ENCODE results near the gene SPN.
"Not testable (repeated sequence)": the region's sequence is repeated elsewhere in the genome, so short reads cannot be mapped to it uniquely, and the experiment has no call there.

The SPN gene

DNA sequence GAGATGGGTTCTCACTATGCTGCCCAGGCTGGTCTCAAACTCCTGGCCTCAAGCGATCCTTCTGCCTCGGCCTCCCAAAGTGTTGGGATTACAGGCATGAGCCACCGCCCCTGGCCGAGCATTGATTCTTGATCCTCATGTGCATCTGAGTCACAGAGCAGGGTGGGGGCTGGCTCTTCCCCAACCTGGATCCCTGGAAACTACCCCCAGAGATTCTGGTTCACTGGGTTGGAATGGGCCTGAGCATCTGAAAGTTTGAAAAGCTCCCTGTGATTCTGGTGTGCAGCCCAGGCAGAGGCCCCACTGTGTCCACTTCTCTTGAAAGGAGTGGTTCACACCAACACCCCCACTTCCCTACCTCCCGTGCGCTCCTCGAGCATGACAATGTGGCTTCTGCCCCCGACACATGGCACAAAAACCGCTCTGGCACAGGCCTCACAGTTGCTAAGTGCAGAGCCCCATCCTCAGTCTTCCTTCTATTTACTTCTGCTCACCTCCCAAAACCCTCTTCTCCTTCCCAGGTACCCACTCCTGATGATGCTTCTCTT, 20.6 kb downstream of the SPN start:
- H3K4me3 Mint-ChIP-seq: no peak overlapping the region
- no peaks in the 10 kb centered on the region for H3K36me3 Mint-ChIP-seq
- DNase-seq (ENCODE audit: low spot score in 2 of 2) (no peak), ATAC-seq (no peak)
- peak overlapping the region; percentile 16 for H3K27ac Mint-ChIP-seq
- no peaks in the 10 kb centered on the region for H3K9me3 Mint-ChIP-seq
- H3K4me1 Mint-ChIP-seq: peaks cover 20% of the 10 kb centered on the region

DNA sequence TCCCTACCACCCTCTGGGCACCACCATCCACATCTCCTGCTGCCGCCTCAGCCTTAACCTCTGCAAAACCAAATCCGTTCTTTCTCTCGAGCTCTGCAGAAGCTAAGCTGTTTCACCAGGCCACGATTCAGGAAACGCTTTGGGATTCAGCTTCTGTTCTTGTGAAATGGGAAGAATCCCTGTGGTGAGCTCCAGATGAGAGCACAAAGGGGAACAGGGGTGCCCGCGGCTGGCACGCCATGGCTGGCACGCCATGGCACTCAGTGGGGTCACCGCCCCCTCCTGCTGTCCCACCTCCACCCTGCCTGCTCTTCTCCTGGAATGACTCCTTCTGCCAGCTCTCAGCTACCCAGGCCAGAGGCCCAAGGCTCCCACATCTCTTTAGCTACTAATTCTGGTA, 21.6 kb downstream of the SPN start:
- peaks cover 13% of the 10 kb centered on the region for H3K4me1 Mint-ChIP-seq
- H3K9me3 Mint-ChIP-seq: no peaks in the 10 kb centered on the region
- ATAC-seq (no peak), DNase-seq (ENCODE audit: low spot score in 2 of 2) (no peak)
- H3K4me3 Mint-ChIP-seq: no peak overlapping the region
- no peaks in the 10 kb centered on the region for H3K36me3 Mint-ChIP-seq
- no peak overlapping the region for H3K27ac Mint-ChIP-seq

DNA sequence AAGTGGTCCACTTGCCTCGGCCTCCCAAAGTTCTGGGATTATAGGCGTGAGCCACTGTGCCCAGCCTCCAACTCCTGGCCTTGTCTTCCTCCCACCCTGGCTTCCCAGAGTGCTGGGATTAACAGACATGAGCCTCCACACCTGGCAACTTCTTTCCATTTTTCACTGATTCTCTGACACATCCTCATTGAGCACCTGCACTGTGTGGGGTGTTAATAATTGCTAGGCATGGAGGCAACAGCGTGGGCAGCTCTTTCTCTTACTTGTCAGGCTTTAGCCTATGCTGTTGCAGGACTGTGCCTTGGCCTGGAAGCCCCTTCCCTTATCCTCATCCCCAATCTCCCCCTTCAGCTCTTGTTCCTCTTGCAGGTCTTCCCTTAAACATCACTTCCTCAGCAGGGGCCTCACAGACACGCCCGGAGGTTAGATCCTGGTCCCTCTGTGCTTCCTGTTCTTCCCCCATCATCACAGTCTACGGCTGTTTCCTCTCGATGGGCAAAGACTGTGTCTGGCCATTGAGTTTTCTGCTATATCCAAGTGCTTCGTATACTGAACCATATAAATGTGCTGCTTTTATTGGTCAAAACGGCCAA, 23.8 kb downstream of the SPN start:
- DNase-seq (ENCODE audit: low spot score in 2 of 2): no peak
- Mint-ChIP-seq H3K36me3 (no peaks in the 10 kb centered on the region), H3K4me1 (peaks cover 17% of the 10 kb centered on the region), H3K27ac (peak overlapping the region; percentile 48), H3K9me3 (no peaks in the 10 kb centered on the region), H3K4me3 (no peak overlapping the region)
- ATAC-seq: no peak

DNA sequence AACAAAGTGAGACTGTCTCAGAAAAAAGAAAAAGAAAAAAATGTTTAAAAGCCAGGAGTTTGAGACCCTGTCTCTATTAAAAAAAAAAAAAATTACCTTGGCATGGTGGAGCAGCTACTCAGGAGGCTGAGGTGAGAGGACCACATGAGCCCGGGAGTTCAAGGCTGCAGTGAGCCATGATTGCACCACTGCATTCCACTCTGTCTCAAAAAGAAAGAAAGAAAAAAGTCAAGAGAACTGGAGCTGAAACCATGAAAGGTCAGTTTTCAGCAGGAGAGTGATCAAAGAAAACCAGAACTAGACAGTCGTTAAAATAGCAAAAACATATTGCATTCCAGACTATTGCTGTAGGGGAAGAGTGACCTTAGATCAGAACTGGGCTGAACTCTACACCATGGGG, 24.7 kb downstream of the SPN start:
- Mint-ChIP-seq H3K4me1 (peaks cover 18% of the 10 kb centered on the region), H3K36me3 (no peaks in the 10 kb centered on the region), H3K27ac (no peak overlapping the region), H3K4me3 (no peak overlapping the region), H3K9me3 (no peaks in the 10 kb centered on the region)
- DNase-seq (ENCODE audit: low spot score in 2 of 2): no peak
- no peak for ATAC-seq

DNA sequence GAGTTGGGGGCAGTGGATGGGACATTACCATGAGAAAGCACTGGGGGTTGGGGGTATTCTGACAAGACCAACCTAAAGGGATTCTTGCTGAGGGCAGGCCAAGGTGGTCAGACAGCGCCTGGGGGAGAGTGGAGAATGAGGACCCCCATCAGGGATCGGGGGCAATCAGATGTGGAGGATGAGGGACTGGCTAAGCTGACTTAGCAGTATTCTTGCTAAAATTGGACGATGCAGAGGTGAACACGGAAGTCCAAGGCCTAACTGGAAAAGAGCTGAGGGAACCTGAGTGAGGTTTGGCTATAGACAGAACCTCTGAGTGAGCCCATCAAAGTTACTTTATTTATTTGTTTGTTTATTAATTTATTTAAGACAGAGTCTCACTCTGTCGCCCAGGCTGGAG, 25.1 kb downstream of the SPN start:
- no peak overlapping the region for H3K27ac Mint-ChIP-seq
- DNase-seq (ENCODE audit: low spot score in 2 of 2): no peak
- ATAC-seq: no peak
- H3K4me1 Mint-ChIP-seq: peaks cover 18% of the 10 kb centered on the region
- H3K4me3 Mint-ChIP-seq: no peak overlapping the region
- H3K9me3 Mint-ChIP-seq: no peaks in the 10 kb centered on the region
- H3K36me3 Mint-ChIP-seq: no peaks in the 10 kb centered on the region

GRCh38 chr16:29689490-29690351, 26.7 kb downstream of the SPN start:
- DNase-seq (ENCODE audit: low spot score in 2 of 2); H3K36me3 Mint-ChIP-seq; ATAC-seq; H3K9me3 Mint-ChIP-seq; H3K4me3 Mint-ChIP-seq; H3K27ac Mint-ChIP-seq: not testable (repeated sequence)
- H3K4me1 Mint-ChIP-seq: peaks cover 18% of the 10 kb centered on the region

DNA sequence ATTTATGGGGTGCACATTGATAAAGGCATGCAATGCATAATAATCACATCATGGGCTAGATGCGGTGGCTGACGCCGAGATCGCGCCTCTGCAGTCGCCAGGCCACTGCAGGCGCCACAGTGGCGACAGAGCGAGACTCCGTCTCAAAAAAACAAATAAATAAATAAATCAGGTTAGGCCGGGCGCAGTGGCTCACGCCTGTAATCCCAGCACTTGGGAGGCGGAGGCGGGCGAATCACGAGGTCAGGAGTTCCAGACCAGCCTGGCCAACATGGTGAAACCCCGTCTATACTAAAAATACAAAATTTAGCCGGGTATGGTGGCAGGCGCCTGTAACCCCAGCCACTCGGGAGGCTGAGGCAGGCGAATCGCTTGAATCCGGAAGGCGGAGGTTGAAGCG, 29.6 kb downstream of the SPN start:
- not testable (repeated sequence) for DNase-seq (ENCODE audit: low spot score in 2 of 2); ATAC-seq; H3K4me3 Mint-ChIP-seq; H3K9me3 Mint-ChIP-seq; H3K36me3 Mint-ChIP-seq; H3K27ac Mint-ChIP-seq
- H3K4me1 Mint-ChIP-seq: peaks cover 11% of the 10 kb centered on the region

DNA sequence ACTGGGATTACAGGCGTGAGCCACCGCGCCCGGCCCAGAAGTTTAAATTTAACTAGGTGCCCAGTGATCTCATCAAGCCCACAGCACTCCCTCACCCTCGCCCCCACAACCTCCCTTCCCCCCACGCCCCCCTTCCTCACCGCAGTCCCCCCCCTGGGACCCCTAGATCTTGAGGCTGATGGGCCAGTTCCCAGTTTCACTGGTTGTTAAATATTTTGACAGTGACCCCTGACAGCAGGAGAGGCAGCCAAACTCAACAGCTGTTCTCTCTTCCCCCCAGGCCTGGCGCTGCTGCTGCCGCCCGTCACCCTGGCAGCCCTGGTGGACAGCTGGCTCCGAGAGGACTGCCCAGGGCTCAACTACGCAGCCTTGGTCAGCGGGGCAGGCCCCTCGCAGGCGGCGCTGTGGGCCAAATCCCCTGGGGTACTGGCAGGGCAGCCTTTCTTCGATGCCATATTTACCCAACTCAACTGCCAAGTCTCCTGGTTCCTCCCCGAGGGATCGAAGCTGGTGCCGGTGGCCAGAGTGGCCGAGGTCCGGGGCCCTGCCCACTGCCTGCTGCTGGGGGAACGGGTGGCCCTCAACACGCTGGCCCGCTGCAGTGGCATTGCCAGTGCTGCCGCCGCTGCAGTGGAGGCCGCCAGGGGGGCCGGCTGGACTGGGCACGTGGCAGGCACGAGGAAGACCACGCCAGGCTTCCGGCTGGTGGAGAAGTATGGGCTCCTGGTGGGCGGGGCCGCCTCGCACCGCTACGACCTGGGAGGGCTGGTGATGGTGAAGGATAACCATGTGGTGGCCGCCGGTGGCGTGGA, 31.5 kb downstream of the SPN start:
- Mint-ChIP-seq H3K4me1 (peaks cover 6% of the 10 kb centered on the region), H3K27ac (no peak overlapping the region), H3K4me3 (no peak overlapping the region), H3K9me3 (no peaks in the 10 kb centered on the region), H3K36me3 (no peaks in the 10 kb centered on the region)
- no peak for ATAC-seq
- no peak for DNase-seq (ENCODE audit: low spot score in 2 of 2)

DNA sequence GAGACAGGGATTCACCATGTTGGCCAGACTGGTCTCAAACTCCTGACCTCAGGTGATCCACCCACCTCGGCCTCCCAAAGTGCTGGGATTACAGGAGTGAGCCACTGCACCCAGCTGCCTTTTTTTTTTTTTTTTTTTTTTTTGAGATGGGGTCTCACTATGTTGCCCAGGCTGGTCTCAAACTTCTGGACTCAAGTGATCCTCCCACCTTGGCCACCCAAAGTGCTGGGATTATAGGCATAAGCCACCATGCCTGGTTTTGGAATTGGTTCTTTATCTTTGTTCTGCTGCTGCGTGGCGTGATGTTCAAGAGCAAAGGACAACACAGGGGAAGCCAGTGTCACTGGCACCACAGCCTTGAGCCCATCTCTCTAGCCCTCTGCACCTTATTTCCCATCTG, 32.6 kb downstream of the SPN start:
- not testable (repeated sequence) for H3K4me3 Mint-ChIP-seq; H3K4me1 Mint-ChIP-seq; ATAC-seq; DNase-seq (ENCODE audit: low spot score in 2 of 2); H3K9me3 Mint-ChIP-seq; H3K27ac Mint-ChIP-seq; H3K36me3 Mint-ChIP-seq

- Mint-ChIP-seq H3K4me3 (no peak overlapping the region), H3K36me3 (peaks cover 6% of the 10 kb centered on the region), H3K27ac (no peak overlapping the region), H3K4me1 (peaks cover 16% of the 10 kb centered on the region), H3K9me3 (no peaks in the 10 kb centered on the region)
- ATAC-seq (no peak), DNase-seq (ENCODE audit: low spot score in 2 of 2) (no peak)
These were observed 33.9 kb downstream of the SPN start for GRCh38 chr16:29696881-29697331.

DNA sequence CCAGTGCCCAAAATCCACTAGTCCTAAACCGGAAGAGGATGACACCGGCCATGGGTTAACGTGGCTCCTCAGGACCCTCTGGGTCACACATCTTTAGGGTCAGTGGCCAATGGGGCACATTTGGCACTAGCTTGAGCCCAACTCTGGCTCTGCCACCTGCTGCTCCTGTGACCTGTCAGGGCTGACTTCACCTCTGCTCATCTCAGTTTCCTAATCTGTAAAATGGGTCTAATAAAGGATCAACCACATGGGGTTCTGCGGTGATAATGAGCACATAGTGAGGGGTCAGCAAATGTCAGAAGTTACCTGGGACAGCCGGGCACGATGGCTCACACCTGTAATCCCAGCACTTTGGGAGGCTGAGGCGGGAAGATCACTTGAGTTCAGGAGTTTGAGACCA, 34.3 kb downstream of the SPN start:
- Mint-ChIP-seq H3K4me3 (no peak overlapping the region), H3K9me3 (no peaks in the 10 kb centered on the region), H3K4me1 (peaks cover 21% of the 10 kb centered on the region), H3K27ac (peak overlapping the region; percentile 1), H3K36me3 (peaks cover 6% of the 10 kb centered on the region)
- ATAC-seq (no peak), DNase-seq (ENCODE audit: low spot score in 2 of 2) (no peak)

DNA sequence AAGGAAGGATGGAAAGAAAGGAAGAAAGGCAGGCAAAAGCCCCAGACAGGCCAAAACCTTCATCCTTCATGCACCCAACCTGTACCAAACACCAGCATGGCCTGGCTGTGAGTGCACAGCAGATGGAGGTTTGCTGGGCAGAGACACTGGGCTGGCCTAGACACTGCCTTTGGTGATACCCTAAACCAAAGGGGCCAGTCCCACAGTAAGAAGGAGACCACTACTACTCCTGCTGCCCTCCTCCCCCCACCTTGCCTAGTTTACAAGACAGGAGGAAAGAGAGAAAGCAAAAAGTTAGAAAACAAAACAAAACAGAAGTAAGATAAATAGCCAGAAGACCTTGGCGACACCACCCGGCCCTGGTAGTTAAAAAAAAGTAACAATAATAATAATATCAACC, 35.0 kb downstream of the SPN start:
- Mint-ChIP-seq H3K9me3 (no peaks in the 10 kb centered on the region), H3K27ac (peak overlapping the region; percentile 1), H3K4me1 (peaks cover 28% of the 10 kb centered on the region), H3K4me3 (no peak overlapping the region), H3K36me3 (peaks cover 6% of the 10 kb centered on the region)
- DNase-seq (ENCODE audit: low spot score in 2 of 2) (no peak), ATAC-seq (no peak)

GRCh38 chr16:29698484-29699323, 35.7 kb downstream of the SPN start:
- ATAC-seq (no peak), DNase-seq (ENCODE audit: low spot score in 2 of 2) (no peak)
- H3K36me3 Mint-ChIP-seq: peaks cover 6% of the 10 kb centered on the region
- no peaks in the 10 kb centered on the region for H3K9me3 Mint-ChIP-seq
- H3K4me1 Mint-ChIP-seq: peaks cover 30% of the 10 kb centered on the region
- H3K27ac Mint-ChIP-seq: peak overlapping the region; percentile 1
- no peak overlapping the region for H3K4me3 Mint-ChIP-seq

GRCh38 chr16:29699324-29700219, 36.5 kb downstream of the SPN start:
- Mint-ChIP-seq H3K27ac (peak overlapping the region; percentile 1), H3K9me3 (no peaks in the 10 kb centered on the region), H3K36me3 (peaks cover 6% of the 10 kb centered on the region), H3K4me1 (peaks cover 30% of the 10 kb centered on the region), H3K4me3 (no peak overlapping the region)
- no peak for DNase-seq (ENCODE audit: low spot score in 2 of 2)
- no peak for ATAC-seq

Data from stimulated activated effector memory CD8-positive, alpha-beta T cell treated with anti-CD3 and anti-CD28 coated beads, Interleukin-12 subunit alpha, Interleukin-12 subunit beta, amount 100 ng/mL, for 72 hours (primary cell).